Measurements from ENCODE around the gene NBL1.
A peak's percentile ranks its signal among the peaks of the same experiment; 100 is the strongest.
"Not testable (repeated sequence)": the region's sequence is repeated elsewhere in the genome, so short reads cannot be mapped to it uniquely, and the experiment has no call there.

The NBL1 gene

GRCh38 chr1:19621274-19621950 lies 22.7 kb upstream of the NBL1 start:
- intact Hi-C loops (cut with DNase I): no loop called here
- no peak for DNase-seq

GRCh38 chr1:19622204-19622603 lies 21.9 kb upstream of the NBL1 start:
- intact Hi-C loops (cut with DNase I): no loop called here
- no peak for DNase-seq

GRCh38 chr1:19623523-19623922 lies 20.6 kb upstream of the NBL1 start:
- no peak for DNase-seq
- intact Hi-C loops (cut with DNase I): no loop called here

- intact Hi-C loops (cut with DNase I): no loop called here
Observed at GRCh38 chr1:19625291-19625937, 18.7 kb upstream of the NBL1 start.

GRCh38 chr1:19628879-19629278 lies 15.2 kb upstream of the NBL1 start:
- DNase-seq: no peak
- intact Hi-C loops (cut with DNase I): no loop called here

More at GRCh38 chr1:19625291-19625937, 18.7 kb upstream of the NBL1 start:
- DNase-seq: no peak

GRCh38 chr1:19629357-19629756 lies 14.8 kb upstream of the NBL1 start:
- DNase-seq: no peak
- intact Hi-C loops (cut with DNase I): no loop called here

- DNase-seq; intact Hi-C loops (cut with DNase I): not testable (repeated sequence)
Observed at GRCh38 chr1:19630192-19630591, 13.9 kb upstream of the NBL1 start.

- intact Hi-C loops (cut with DNase I): no loop called here
- DNase-seq: no peak
Observed at GRCh38 chr1:19630720-19631395, 13.3 kb upstream of the NBL1 start.

GRCh38 chr1:19632211-19632610 lies 11.9 kb upstream of the NBL1 start:
- intact Hi-C loops (cut with DNase I): no loop called here
- DNase-seq: no peak

GRCh38 chr1:19633106-19633505 lies 11.0 kb upstream of the NBL1 start:
- intact Hi-C loops (cut with DNase I): no loop called here
- DNase-seq: no peak

GRCh38 chr1:19635064-19635463 lies 9.0 kb upstream of the NBL1 start:
- intact Hi-C loops (cut with DNase I): not testable (repeated sequence)
- peak in 1 of 10 donors; percentile 56 for DNase-seq

- peak in 1 of 10 donors; percentile 19 for DNase-seq
Observed at GRCh38 chr1:19635646-19636045, 8.5 kb upstream of the NBL1 start.

GRCh38 chr1:19636065-19636464 lies 8.0 kb upstream of the NBL1 start:
- DNase-seq: peak in 1 of 10 donors; percentile 1
- intact Hi-C loops (cut with DNase I): no loop called here

More at GRCh38 chr1:19635646-19636045, 8.5 kb upstream of the NBL1 start:
- intact Hi-C loops (cut with DNase I): no loop called here

GRCh38 chr1:19636749-19637148 lies 7.4 kb upstream of the NBL1 start:
- peak in 1 of 10 donors; percentile 29 for DNase-seq
- intact Hi-C loops (cut with DNase I): not testable (repeated sequence)

GRCh38 chr1:19637606-19638005 lies 6.5 kb upstream of the NBL1 start:
- intact Hi-C loops (cut with DNase I): no loop called here
- DNase-seq: peak in 1 of 10 donors; percentile 53

GRCh38 chr1:19639228-19639627 lies 4.9 kb upstream of the NBL1 start:
- intact Hi-C loops (cut with DNase I): not testable (repeated sequence)

GRCh38 chr1:19639999-19640362 lies 4.1 kb upstream of the NBL1 start:
- intact Hi-C loops (cut with DNase I): loop anchor here (10.0 kb wide), 1 partner anchor 45 kb away; a partner anchor contains a TSS
- DNase-seq: peak in 1 of 10 donors; percentile 2

More at GRCh38 chr1:19639228-19639627, 4.9 kb upstream of the NBL1 start:
- DNase-seq: peak in 1 of 10 donors; percentile 27

- intact Hi-C loops (cut with DNase I): loop anchor here (10.0 kb wide), 1 partner anchor 46 kb away; a partner anchor contains a TSS
- DNase-seq: peak in 1 of 10 donors; percentile 75
Observed at GRCh38 chr1:19640363-19641316, 3.5 kb upstream of the NBL1 start.

- DNase-seq: peak in 1 of 10 donors; percentile 84
- intact Hi-C loops (cut with DNase I): loop anchor here (10.0 kb wide), 1 partner anchor 48 kb away; a partner anchor contains a TSS
Observed at GRCh38 chr1:19643121-19643520, 990 bp upstream of the NBL1 start.

GRCh38 chr1:19644395-19644680 lies 227 bp downstream of the NBL1 start:
- DNase-seq: peak in 1 of 10 donors; percentile 76
- intact Hi-C loops (cut with DNase I): loop anchor here (10.0 kb wide), 1 partner anchor 50 kb away; a partner anchor contains a TSS

All from posterior cingulate gyrus (tissue), 11 donors.